ENCODE results near the gene ENTPD8. TPM values are rescaled to one million over a fixed set of nuclear protein-coding genes. Genes with fewer than 3 reads are reported as not detected.

The ENTPD8 gene
- 0.18 to 0.29 TPM (median 0.19 TPM) in 5 replicates for total RNA-seq (2022; extraction: Qiagen RNA extraction; ENCODE audit: low read depth)

GRCh38 chr9:137441289-137441934, at the start of gene ENTPD8:
Gene ENTPD8 (minus strand): TSS chr9:137441357. CDS start chr9:137438285, 3,072 bp downstream.

DNA sequence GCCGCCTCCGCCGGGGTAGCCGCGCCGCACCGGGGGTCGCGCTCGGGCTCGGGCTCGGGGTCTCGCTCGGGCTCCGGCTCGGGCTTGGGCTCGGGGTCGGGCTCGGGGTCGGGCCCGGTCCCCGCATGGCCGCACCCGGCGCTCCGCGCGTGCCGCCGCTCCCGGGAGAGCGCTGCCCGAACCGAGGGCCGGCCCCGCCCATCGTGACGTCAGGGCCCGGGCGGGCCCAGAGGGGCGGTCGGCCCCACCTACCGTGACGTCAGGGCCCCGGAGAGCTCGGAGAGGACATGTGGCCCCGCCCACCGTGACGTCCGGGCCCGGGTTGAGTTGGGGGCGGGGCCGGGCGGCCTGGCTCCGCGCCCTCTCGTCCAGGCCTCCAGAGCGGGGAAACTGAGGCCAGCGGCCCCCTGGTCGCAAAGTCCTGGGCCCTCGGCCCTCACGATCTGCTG, 18.0 kb upstream of the ENTPD8 start, which contains the start of gene NSMF:
NSMF (minus strand) TSS at position 183 of the 449 bp plus-strand sequence. CDS start 232 bp downstream, outside the sequence.

DNA sequence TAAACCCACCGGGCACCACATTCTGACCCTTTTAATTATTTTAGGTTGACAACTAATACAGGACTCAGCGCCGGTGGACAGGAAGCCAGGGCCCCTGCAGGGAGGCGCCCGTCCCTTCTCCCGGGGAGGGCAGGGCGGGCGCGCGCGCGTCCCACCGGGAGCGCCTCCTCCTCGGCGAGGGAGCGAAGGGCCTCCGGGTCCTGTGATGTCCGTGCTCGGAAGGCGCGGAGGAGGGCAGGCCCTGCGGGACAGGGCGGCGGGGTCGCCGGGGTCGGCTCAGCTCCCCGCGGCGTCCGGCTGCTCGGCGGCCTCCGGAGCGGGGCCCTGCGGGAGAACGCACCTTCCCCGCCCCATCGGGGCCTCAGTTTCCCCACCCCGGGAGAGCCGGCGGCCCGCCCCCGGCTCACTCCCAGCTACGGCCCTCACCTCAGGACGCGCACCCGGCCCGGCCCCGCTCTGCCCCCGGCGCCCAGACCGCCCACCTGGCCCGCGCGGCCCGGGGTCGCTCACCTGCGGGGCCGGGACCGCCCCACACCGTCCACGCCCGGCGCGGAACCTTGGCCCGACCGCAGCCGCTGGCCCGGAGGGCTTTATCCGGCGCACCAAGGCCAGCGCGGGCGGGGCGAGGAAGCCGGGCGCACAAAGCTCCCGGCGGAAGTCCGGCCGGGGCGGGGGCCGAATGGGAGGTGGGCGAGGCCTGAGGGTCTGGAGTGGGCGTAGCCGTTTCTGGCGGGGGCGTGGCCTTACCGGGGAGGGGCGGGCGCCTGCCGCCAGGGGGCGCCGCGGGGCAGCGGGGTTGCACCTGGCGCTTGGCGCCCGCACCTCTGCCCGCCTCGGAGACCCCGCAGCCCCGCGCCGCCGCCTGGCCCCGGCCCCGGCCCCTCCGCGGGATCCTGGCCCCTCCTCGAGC, 18.3 kb downstream of the ENTPD8 start, which contains the start of the genes EXD3 and NOXA1:
EXD3 (minus strand) TSS at position 559 of the 910 bp plus-strand sequence. CDS start 27,805 bp downstream, outside the sequence.
NOXA1 (plus strand) TSS at position 790 of the 910 bp plus-strand sequence. CDS start 137 bp downstream, outside the sequence.

Other genes with a start within 250 kb of the ENTPD8 start
- gene TPRN, start 240.6 kb downstream of the ENTPD8 start, total RNA-seq (2022; extraction: Qiagen RNA extraction; ENCODE audit: low read depth): 5.5 to 10.4 TPM (median 10.2 TPM) in 5 replicates
- 29.5 to 49.4 TPM (median 47.9 TPM) in 5 replicates for gene TMEM203, start 235.7 kb downstream of the ENTPD8 start, total RNA-seq (2022; extraction: Qiagen RNA extraction; ENCODE audit: low read depth)
- gene NDOR1, start 235.7 kb downstream of the ENTPD8 start, total RNA-seq (2022; extraction: Qiagen RNA extraction; ENCODE audit: low read depth): 7.4 to 20.8 TPM (median 16.2 TPM) in 5 replicates
- 0.79 to 2.6 TPM (median 2.0 TPM) in 5 replicates for gene RNF208, start 219.1 kb downstream of the ENTPD8 start, total RNA-seq (2022; extraction: Qiagen RNA extraction; ENCODE audit: low read depth)
- 2.8 to 5.4 TPM (median 4.2 TPM) in 5 replicates for gene CYSRT1, start 216.2 kb downstream of the ENTPD8 start, total RNA-seq (2022; extraction: Qiagen RNA extraction; ENCODE audit: low read depth)
- 0.13 to 0.58 TPM (median 0.39 TPM) in 4 of 5 replicates, not detected in the other for gene RNF224, start 213.9 kb downstream of the ENTPD8 start, total RNA-seq (2022; extraction: Qiagen RNA extraction; ENCODE audit: low read depth)
- gene SLC34A3, start 210.5 kb downstream of the ENTPD8 start, total RNA-seq (2022; extraction: Qiagen RNA extraction; ENCODE audit: low read depth): 0.13 to 0.19 TPM in 2 of 5 replicates, not detected in the others
- 522 to 871 TPM (median 814 TPM) in 5 replicates for gene TUBB4B, start 200.1 kb downstream of the ENTPD8 start, total RNA-seq (2022; extraction: Qiagen RNA extraction; ENCODE audit: low read depth)
- gene STPG3, start 190.1 kb downstream of the ENTPD8 start, total RNA-seq (2022; extraction: Qiagen RNA extraction; ENCODE audit: low read depth): not detected in 5 replicates
- 36.5 to 63.8 TPM (median 58.5 TPM) in 5 replicates for gene NELFB, start 186.0 kb downstream of the ENTPD8 start, total RNA-seq (2022; extraction: Qiagen RNA extraction; ENCODE audit: low read depth)
- gene TOR4A, start 163.6 kb downstream of the ENTPD8 start, total RNA-seq (2022; extraction: Qiagen RNA extraction; ENCODE audit: low read depth): 13.6 to 33.0 TPM (median 30.5 TPM) in 5 replicates
- 1.9 to 7.2 TPM (median 5.6 TPM) in 5 replicates for gene NRARP, start 139.1 kb downstream of the ENTPD8 start, total RNA-seq (2022; extraction: Qiagen RNA extraction; ENCODE audit: low read depth)
- gene EXD3, start 18.2 kb downstream of the ENTPD8 start, total RNA-seq (2022; extraction: Qiagen RNA extraction; ENCODE audit: low read depth): 2.5 to 6.8 TPM (median 6.4 TPM) in 5 replicates
- 0.53 to 2.1 TPM (median 1.9 TPM) in 5 replicates for gene NOXA1, start 18.0 kb downstream of the ENTPD8 start, total RNA-seq (2022; extraction: Qiagen RNA extraction; ENCODE audit: low read depth)
- gene NSMF, start 18.0 kb upstream of the ENTPD8 start, total RNA-seq (2022; extraction: Qiagen RNA extraction; ENCODE audit: low read depth): 28.4 to 48.9 TPM (median 43.2 TPM) in 5 replicates
- 0.28 to 1.2 TPM (median 1.1 TPM) in 5 replicates for gene PNPLA7, start 109.0 kb upstream of the ENTPD8 start, total RNA-seq (2022; extraction: Qiagen RNA extraction; ENCODE audit: low read depth)
- 43.8 to 100 TPM (median 90.0 TPM) in 5 replicates for gene MRPL41, start 110.5 kb upstream of the ENTPD8 start, total RNA-seq (2022; extraction: Qiagen RNA extraction; ENCODE audit: low read depth)
- 19.5 to 32.6 TPM (median 30.3 TPM) in 5 replicates for gene DPH7, start 137.6 kb upstream of the ENTPD8 start, total RNA-seq (2022; extraction: Qiagen RNA extraction; ENCODE audit: low read depth)
- gene ZMYND19, start 149.2 kb upstream of the ENTPD8 start, total RNA-seq (2022; extraction: Qiagen RNA extraction; ENCODE audit: low read depth): 34.1 to 61.4 TPM (median 59.9 TPM) in 5 replicates
- gene ARRDC1, start 164.3 kb upstream of the ENTPD8 start, total RNA-seq (2022; extraction: Qiagen RNA extraction; ENCODE audit: low read depth): 26.9 to 54.5 TPM (median 45.5 TPM) in 5 replicates
- 33.7 to 50.4 TPM (median 47.4 TPM) in 5 replicates for gene EHMT1, start 177.6 kb upstream of the ENTPD8 start, total RNA-seq (2022; extraction: Qiagen RNA extraction; ENCODE audit: low read depth)